ENCODE results near the gene CHST15. TPM values are rescaled to one million over a fixed set of nuclear protein-coding genes. Genes with fewer than 3 reads are reported as not detected.

The CHST15 gene
- total RNA-seq, 2 donors from 2014 or later = 18.5 to 21.5 TPM

DNA sequence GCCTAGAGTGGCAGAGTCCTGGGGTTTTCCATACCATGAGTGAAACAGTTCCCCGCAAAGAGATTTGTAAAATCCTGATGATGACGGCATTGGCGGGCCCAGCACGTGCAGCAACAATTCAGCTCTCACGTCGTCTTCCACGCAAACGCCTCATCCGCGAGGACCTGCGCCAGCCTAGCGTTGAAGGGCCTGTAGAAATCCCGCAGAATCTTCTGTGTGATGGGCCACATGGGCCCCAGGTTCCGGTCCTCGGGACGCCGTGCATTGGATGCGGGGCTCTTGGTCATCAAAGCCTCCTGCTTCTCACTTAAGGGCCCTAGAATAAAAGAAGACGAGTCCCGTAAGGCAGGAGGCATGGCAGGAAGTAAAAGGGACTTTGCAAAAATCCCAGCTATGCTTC is 83.4 kb downstream of the CHST15 start:
- DNase-seq (no peak), ATAC-seq (no peak)
- no peak for TF ChIP-seq POLR2A (IDR thresholded peaks at IDR 0.05)
- TF ChIP-seq, protein P1, sequence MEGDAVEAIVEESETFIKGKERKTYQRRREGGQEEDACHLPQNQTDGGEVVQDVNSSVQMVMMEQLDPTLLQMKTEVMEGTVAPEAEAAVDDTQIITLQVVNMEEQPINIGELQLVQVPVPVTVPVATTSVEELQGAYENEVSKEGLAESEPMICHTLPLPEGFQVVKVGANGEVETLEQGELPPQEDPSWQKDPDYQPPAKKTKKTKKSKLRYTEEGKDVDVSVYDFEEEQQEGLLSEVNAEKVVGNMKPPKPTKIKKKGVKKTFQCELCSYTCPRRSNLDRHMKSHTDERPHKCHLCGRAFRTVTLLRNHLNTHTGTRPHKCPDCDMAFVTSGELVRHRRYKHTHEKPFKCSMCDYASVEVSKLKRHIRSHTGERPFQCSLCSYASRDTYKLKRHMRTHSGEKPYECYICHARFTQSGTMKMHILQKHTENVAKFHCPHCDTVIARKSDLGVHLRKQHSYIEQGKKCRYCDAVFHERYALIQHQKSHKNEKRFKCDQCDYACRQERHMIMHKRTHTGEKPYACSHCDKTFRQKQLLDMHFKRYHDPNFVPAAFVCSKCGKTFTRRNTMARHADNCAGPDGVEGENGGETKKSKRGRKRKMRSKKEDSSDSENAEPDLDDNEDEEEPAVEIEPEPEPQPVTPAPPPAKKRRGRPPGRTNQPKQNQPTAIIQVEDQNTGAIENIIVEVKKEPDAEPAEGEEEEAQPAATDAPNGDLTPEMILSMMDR (IDR thresholded peaks at IDR 0.05) = no peak
- H3K36me3 ChIP-seq (replicated peaks in 1 of 2; ENCODE audit: insufficient read depth in 1 of 2, low read depth in 2 of 2) = no peaks in the 10 kb centered on the region
- H3K4me1 ChIP-seq = no peaks in the 10 kb centered on the region
- no peaks in the 10 kb centered on the region for H3K27me3 ChIP-seq
- H3K9me3 ChIP-seq = no peaks in the 10 kb centered on the region
- intact Hi-C loops (cut with DNase I) = no loop called here
- 87 to 88% methylated on average over 20 of the region's 20 CpGs for WGBS, 2 donors
- no peak overlapping the region for H3K27ac ChIP-seq
- no peak overlapping the region for H3K4me3 ChIP-seq

DNA sequence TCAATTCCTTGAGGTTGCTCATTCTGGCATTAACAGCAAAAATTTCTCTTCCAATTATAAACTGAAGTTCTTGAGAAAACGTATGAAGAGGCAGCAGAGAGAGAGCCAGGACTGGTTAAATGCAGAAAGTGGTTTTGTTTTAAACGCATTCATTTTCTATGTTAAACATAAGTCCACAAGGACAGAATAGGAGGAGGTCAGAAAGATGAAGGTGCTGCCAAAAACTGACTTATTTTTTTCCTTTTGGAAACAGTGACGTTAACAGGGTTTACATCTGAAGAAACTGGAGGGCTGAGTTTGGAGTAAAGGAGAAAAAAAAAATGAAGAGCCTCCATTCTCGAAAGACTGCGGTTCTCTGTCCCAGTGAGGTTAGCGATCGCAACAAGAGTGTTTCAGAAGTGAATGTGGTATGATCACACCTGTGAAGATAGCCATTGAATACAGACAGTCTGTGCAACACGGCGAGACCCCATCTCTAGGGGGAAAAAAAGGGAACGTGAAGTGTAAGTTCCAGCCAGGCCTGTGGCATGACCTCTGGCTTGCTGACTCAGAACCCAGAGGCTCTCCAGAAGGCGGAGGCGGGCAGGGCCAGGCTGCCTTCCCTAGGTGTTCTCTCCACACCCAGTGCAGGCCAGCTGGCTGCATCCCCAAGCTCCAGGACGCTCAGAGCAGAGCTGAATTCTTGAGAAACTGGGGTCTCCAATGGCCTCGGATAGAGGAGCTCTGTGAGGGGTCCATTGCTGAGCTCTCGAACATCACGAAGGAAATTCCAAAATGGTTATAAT is 84.0 kb downstream of the CHST15 start:
- Histone ChIP-seq H3K4me3 (no peak overlapping the region), H3K4me1 (no peaks in the 10 kb centered on the region), H3K36me3 (replicated peaks in 1 of 2; ENCODE audit: insufficient read depth in 1 of 2, low read depth in 2 of 2) (no peaks in the 10 kb centered on the region), H3K27ac (no peak overlapping the region), H3K9me3 (no peaks in the 10 kb centered on the region), H3K27me3 (no peaks in the 10 kb centered on the region)
- intact Hi-C loops (cut with DNase I) = no loop called here
- WGBS, 2 donors = 75 to 78% methylated on average over 16 of the region's 16 CpGs
- TF ChIP-seq, protein P1 (IDR thresholded peaks at IDR 0.05) = no peak
- TF ChIP-seq POLR2A (IDR thresholded peaks at IDR 0.05) = no peak
- DNase-seq (no peak), ATAC-seq (no peak)

DNA sequence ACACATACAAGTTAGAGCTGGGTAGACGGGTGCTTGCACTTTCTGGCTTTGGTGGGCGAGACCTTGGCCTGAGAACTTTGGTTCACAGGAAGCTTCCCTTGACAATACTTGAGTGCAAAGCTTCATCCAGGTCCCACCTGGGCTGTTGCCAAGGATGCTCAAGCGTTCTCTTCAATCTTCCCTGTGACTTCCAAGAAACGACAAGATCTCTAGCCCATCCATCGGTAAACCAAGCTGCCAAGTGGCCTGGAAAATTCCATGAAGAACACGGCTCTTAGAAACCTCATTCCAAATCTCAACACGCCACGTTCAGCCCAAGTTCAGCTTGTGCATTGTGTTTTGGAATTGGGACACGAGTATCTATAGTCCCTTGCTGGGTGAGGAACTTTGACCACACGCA is 84.7 kb downstream of the CHST15 start:
- no peak overlapping the region for H3K27ac ChIP-seq
- intact Hi-C loops (cut with DNase I) = no loop called here
- H3K4me1 ChIP-seq = no peaks in the 10 kb centered on the region
- no peaks in the 10 kb centered on the region for H3K27me3 ChIP-seq
- no peaks in the 10 kb centered on the region for H3K9me3 ChIP-seq
- H3K4me3 ChIP-seq = no peak overlapping the region
- no peak for ATAC-seq
- no peak for DNase-seq
- no peaks in the 10 kb centered on the region for H3K36me3 ChIP-seq (replicated peaks in 1 of 2; ENCODE audit: insufficient read depth in 1 of 2, low read depth in 2 of 2)
- TF ChIP-seq POLR2A (IDR thresholded peaks at IDR 0.05) = no peak
- TF ChIP-seq, protein P1 (IDR thresholded peaks at IDR 0.05) = no peak
- 75 to 83% methylated on average over 8 to 10 of the region's 10 CpGs for WGBS, 2 donors

DNA sequence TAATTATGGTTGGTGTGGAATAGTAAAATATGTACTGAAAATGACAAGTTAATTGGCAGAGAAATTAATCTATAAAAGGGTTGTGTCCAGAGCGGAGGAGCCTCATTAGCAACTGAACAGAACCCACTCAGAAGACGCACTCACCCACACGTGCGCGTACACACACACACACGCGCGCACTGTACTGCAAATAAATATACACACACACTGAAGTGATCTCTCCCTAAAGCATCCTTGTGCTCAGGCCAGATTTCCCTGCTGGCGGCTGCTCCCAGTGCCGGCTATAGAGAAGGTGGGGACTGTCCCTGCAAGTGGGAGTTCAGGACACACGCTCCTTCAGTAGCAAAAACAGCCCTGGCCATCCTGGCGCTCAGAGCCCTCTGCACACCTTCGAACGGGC is 85.2 kb downstream of the CHST15 start:
- H3K4me1 ChIP-seq = no peaks in the 10 kb centered on the region
- H3K27ac ChIP-seq = no peak overlapping the region
- H3K27me3 ChIP-seq = no peaks in the 10 kb centered on the region
- no peak overlapping the region for H3K4me3 ChIP-seq
- WGBS, 2 donors = 67 to 71% methylated on average over 11 to 14 of the region's 14 CpGs
- H3K9me3 ChIP-seq = no peaks in the 10 kb centered on the region
- no peak for ATAC-seq
- no peak for DNase-seq
- TF ChIP-seq, protein P1 (IDR thresholded peaks at IDR 0.05) = no peak
- TF ChIP-seq POLR2A (IDR thresholded peaks at IDR 0.05) = no peak
- intact Hi-C loops (cut with DNase I) = no loop called here
- H3K36me3 ChIP-seq (replicated peaks in 1 of 2; ENCODE audit: insufficient read depth in 1 of 2, low read depth in 2 of 2) = no peaks in the 10 kb centered on the region

DNA sequence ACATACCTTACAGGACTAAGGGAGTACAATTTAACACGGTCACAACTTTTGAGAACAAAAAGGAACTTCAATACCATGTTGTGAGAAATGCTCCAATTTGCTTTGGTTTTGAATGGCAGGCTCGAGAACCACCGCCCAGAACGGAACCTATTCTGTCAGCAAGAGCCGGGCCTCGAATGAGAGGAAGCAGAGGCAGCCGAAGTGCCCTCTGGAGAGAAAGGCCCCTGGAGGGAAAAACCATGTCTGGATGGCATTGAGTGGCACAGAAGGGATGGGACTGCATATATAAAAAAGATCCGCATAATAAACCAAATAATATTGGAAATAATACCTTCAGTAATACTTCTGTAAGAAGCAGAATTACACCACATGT is 85.6 kb downstream of the CHST15 start:
- no peaks in the 10 kb centered on the region for H3K4me1 ChIP-seq
- H3K27me3 ChIP-seq = no peaks in the 10 kb centered on the region
- 77 to 79% methylated on average over 8 of the region's 8 CpGs for WGBS, 2 donors
- no peaks in the 10 kb centered on the region for H3K36me3 ChIP-seq (replicated peaks in 1 of 2; ENCODE audit: insufficient read depth in 1 of 2, low read depth in 2 of 2)
- intact Hi-C loops (cut with DNase I) = no loop called here
- H3K4me3 ChIP-seq = no peak overlapping the region
- H3K27ac ChIP-seq = no peak overlapping the region
- no peaks in the 10 kb centered on the region for H3K9me3 ChIP-seq
- ATAC-seq (no peak), DNase-seq (no peak)
- TF ChIP-seq, protein P1 (IDR thresholded peaks at IDR 0.05) = no peak
- TF ChIP-seq POLR2A (IDR thresholded peaks at IDR 0.05) = no peak
